Testis (tissue), 2 donors: Measurements from ENCODE around the gene FST.

Experiments used
- CTCF ChIP-seq, 3 experiments: fragments of 450-650 bp in 2 of 3; fragments of 200-600 bp in 1 of 3; sonication (generic) in 1 of 3; IDR thresholded peaks; one replicate each; pipeline ENCODE4 v1.5.1; 2016 to 2019; ENCODE audit warnings: antibody characterized with exemption in 3 of 3, mild to moderate bottlenecking in 2 of 3, moderate library complexity in 1 of 3
- POLR2A ChIP-seq: fragments of 450-650 bp; IDR thresholded peaks from one replicate; pipeline ENCODE4 v1.6.1; 2017; ENCODE audit warnings: antibody characterized with exemption, mild to moderate bottlenecking, moderate library complexity

GRCh38 chr5:53469946-53470687 is 10.3 kb upstream of the FST start:
- no peak for TF ChIP-seq CTCF (IDR thresholded peaks at IDR 0.05)
- no peak for TF ChIP-seq POLR2A
